HG02588 (cell line): ENCODE data around the gene ZBED4.

ENCODE experiments used
- ATAC-seq: cut with Tn5 transposase; IDR thresholded peaks from one replicate; pipeline ENCODE4 v1.9.1; 2021; ENCODE audit warnings: mild to moderate bottlenecking, moderate library complexity; ENCODE audit not compliant: unreplicated experiment

ZBED4 gene

DNA sequence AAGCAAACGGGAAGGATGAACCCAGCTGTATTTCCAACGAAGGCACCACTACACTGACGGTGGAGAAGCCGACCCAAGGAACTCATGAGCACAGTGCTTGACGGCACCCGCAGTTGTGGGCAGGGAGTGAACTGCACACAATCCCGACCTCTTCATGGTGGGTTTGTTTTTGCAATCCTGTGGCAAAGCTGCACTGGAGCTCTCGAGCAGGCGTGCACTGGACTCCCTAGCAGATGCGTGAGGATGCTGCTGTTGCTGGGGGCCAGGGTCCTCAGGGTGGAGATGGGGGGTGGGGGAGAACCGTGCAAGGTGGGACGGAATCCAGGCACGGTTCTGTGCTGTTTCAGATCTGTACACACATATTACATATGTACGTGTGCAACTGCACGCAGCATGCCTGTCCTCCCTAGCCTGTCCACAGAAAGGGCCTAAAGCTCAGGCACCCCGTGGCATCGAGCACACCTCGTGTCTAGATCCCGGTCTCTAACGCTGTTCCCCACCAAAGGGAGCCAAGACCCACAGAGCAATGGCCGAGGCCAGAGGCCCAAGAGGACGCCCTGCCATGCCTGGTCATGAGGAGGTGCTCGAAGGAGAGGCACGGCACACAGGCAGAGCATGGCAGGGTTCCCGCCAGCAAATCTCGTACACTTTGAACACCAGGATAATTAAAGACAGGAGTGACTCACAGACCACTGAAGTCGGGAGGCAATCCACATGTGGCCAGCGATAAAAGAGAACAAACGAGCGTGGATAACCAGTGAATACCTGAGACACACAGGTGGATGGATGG lies 47.0 kb downstream of the ZBED4 start:
- ATAC-seq: no peak

DNA sequence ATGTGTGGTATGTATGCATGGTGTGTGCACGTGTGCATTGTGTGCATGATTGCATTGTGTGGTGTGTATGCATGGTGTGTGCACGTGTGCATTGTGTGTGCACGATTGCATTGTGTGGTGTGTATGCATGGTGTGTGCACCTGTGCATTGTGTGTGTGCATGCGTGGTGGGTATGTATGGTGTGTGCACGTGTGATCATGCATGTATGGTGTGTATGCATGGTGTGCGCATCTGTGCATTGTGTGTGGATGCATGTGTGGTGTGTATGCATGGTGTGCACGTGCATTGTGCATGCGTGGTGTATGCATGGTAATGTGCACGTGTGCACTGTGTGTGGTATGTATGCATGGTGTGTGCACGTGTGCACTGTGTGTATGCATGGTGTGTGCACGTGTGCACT lies 47.8 kb downstream of the ZBED4 start:
- no peak for ATAC-seq

DNA sequence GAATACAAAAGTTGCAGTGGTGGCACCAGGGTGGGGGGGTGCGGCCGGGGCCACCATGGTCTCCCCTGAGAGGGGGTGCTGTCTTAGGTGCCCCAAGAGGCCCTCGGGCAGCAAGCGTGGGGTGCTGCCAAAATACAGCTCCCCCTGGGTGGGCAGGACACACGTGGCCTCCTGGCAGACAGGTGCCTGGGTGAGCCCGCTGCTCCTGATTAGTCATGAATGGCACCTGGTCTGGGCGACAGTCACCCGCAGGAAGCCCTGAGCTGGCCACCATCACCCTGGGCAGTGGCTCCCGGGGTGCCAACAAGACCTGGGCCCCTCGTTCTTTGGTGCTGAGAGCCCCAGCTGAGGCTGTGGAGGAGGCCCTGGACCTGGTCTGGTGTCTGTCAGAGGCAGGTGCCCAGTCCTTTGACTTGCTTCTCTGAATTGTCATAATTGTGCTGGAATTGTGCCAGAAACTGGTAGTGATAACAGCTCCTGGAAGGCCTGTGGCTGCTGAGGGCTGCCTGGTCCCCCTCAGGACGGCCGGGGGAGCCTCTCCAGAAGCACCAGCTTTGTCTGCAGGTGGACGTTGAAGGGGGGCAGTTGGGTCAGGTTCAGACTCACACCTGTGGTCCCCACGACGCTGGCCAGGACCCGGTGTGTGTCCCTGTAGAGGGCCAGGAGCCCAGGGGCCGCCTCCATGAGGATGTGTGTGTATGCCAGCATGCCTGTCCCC lies 49.8 kb downstream of the ZBED4 start:
- no peak for ATAC-seq

DNA sequence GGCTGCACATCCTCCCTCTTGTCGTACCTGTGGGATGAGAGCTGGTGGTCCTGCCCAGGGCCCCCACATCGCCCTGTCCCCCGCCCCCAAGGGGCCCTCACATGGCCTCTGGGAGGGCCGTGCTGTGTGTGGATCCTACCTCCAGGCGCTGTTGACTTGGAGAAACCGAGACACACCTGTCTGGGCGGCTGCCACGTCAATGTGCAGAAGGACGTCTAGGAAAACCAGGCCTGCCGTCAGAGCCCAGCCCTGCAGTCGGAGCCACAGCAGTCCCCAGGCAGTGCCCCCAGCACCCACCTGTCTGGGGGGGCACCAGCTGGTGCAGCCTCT lies 50.4 kb downstream of the ZBED4 start:
- no peak for ATAC-seq

DNA sequence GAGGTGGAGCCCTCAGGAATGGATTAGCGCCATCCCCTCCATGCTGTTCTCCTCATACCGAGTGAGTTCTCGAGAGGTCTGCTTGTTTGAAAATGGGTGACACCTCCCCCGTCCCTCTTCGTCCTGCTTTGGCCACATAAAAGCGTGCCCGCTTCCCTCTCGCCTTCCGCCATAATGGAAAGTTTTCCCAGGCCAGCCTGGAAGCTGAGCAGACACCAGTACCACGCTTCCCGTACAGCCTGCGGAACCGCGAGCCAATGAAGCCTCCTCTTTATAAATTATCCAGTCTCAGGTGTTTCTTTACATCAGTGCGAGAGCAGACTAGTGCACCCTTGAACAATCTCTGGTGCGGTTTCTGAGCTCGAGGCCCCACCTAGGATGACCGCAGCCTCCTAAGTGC lies 51.8 kb downstream of the ZBED4 start:
- no peak for ATAC-seq

DNA sequence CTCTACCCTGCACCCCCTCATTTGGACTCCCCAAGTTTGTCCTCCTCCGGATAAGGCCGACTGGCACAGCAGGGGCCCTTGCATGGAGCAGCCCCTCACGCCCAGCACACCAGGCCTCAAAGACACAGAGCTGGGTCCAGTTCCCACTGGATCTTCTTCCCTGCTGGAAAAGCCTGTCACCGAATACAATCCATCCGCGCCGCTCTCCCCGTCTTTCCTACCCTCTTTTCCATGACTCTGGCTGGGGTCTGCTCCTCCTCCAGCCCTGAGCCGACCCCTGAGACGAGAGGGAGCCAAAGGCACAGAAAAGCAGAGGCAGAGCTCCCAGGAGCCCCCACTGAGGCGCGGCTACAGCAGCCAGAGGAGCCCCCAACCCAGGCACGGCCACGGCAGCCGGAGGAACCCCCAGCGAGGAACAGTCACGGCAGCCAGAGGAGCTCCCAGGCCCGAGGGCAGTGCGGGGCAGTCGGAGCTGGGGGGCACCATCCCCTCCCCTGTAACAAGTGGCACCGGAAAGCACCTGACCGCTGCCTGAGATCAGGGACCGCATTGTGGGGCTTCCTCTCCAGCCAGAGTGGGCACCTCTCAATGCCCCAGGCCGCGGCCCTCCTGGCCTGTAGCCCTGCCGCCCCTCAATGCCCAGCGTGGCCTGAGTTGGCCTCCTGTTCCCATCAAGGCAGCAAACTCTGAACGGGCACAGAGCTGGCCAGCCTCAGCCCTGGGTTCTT lies 52.6 kb downstream of the ZBED4 start:
- no peak for ATAC-seq

DNA sequence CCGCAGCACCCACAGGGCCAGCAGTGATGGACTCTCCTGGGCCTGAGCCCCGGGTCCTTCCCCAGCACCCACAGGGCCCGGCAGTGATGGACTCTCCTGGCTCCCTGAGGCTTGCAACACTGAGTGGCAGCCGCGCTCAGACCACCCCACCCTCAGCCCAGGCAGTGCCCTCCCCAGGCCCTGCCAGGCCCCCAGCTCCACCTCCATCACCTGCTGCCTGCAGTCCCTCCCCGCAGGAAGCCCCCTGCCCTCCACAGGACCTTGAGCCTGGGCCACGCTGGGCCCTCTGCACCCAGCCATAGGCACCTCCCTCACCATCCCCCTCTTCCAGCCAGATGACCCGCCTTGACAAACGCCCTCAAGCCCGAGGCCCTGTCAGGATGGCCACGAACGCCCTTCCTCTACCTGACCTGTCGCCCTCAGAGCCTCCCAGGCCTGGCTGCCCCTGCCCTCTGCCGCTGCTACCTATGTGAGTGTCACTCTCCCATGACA lies 53.2 kb downstream of the ZBED4 start:
- ATAC-seq: no peak

DNA sequence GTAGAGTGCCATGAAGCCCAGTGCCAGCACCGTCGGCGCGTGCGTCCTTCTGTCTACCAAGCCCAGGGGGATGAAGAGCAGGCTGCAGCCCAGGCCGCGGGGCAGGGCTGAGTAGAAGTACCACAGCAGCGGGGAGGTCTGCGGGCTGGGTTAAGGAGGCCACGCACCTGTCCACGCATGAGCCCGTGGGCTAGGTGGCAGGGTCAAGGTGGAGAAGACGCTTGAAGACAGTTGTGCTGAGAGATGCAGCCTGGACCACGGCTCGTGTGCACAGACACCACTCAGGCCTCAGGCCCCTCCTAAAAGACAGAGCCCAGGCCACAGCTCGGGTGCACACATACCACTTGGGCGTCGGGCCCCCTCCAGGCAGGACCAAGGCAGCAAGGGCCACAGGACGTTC lies 54.2 kb downstream of the ZBED4 start:
- no peak for ATAC-seq

DNA sequence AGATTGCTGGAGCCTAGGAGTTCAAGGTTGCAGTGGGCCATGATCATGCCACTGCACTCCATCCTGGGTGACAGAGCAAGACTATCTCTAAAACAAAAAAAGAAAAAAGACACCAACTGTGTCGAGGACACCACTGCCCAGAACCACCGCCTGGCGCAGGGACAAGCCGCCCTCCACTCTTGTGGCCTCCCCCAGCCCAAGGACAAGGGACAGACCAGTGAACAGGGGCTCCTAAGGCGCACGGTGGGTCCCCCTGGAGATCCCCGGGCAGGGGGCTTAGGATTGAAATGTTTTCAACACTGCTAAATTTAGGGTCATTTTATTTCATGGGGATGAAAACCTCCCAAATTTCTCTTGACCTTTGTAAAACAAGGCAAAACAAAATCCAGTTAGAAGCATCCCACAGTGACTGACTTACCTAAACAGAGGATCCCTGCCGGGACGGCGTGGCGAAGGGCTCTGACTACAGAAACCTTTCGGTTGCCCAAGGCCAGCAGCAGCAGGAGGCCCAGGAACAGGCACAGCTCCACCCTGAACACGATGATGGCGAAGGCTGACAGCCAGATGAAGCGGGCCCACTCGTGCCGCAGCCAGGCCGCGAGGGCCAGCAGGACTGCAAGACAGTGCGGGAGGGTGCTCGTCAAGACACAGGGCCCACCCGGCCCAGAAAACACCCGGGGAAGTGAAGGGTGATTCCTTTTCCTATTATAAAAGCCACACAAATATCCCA lies 56.0 kb downstream of the ZBED4 start:
- ATAC-seq: no peak

DNA sequence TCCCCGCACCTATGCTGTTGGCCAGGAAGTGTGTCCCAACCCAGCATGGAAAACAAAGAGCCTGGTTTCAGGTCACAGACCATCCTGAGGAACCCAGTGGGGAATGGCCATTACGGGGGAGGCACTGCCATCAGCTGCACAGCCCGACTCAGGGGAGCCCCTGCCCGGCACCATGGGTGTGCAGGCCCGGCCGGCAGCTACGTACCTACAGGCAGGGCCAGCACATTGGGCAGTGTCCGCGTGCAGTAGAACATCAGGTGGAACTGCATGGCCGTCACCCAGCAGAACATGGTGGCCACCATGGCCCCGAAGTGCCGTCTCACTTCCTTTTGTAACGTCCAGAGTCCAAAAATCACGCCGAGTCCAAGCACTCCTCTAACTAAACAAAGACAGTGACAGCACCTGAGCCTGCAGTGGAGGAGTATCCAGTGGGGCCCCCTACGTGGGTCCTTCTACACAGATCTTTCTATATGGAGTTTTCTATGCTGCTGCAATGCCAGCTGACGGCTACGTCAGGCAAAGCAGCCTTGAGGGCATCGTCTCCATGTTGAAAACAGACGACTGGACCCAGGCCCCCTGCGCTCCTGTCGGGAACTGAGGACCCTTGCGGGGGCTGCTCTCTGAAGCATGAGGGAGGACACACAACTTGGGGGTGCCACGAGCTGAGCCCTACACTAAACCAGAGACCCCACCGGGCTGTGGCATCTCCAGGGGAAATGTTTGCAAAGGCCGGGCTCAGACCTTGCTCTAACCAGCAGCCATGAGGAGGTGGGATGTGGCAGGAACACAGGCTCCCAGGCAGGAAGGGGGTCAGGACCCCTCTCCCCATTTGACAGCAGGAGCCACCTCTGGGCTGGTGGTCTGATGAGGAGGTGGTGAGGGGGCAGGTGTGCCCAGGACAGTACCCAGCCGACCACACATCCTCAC lies 56.8 kb downstream of the ZBED4 start:
- no peak for ATAC-seq

DNA sequence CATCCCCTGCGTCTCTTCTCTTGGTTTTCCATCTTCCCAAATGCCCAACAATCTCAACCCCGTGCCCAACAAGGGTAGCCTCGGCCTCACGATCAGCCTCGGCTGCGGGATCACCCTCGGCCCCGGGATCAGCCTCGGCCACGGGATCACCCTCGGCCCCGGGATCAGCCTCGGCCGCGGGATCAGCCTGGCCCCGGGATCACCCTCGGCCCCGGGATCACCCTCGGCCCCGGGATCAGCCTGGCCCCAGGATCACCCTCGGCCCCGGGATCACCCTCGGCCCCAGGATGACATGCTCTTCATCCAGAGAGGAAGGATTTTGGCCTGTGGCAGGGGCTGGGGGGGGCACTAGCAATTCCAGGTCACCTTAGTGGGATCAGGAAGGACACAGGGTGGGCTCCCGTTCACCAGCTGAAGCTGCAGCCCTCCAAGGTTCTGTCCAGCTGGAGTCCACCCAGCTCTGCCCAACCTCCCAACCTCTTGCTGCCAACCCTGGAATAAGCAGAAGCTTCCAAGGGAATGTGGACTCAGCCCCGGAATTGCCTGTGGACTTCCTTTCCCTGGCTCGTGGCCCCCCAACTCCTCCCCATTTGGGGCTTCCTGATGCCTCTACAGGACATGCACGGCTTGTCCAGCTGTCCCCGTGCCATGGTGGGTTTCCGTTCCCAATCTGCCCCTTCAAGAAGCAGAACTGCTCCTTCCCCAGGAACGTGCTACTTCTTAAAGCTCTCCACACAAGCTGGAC lies 58.4 kb downstream of the ZBED4 start:
- no peak for ATAC-seq

DNA sequence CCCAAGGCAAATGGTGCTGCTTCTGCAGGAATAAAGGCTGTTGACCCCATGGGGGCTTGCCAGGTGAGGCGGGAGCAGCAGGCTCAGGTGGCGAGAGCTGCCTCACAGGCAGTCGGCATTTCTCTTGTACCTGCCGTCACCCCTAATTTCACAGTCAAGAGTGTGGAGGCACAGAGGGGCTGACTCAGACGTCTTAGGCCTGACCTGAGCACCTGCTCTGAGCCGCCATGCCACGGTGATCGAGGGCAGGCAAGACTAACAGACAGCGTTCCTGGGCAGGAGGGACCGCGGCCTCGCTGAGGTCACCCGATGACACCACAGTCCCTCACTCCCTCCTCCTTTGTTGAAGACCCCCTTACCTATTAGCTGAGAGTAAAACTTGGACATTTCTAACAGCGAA lies 59.4 kb downstream of the ZBED4 start:
- no peak for ATAC-seq

DNA sequence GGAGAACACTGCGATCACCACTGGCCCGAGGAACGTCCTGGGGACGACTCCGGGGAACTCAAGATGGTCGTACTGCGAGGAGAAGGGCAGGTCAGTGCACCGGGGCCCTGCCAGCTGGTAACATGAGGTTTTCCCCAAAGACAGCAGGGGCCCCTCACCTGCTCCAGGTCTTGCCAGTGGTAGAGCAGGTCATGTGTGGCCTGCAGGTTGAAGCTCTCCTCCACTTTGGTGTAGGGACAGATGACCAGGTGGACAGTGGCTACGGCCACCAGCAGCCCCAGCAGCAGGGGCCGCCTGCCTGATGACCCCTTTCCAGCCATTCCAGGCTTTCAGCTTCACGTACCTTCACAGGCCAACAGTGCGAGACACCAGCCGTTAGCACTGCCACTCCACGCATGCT lies 59.8 kb downstream of the ZBED4 start:
- no peak for ATAC-seq

DNA sequence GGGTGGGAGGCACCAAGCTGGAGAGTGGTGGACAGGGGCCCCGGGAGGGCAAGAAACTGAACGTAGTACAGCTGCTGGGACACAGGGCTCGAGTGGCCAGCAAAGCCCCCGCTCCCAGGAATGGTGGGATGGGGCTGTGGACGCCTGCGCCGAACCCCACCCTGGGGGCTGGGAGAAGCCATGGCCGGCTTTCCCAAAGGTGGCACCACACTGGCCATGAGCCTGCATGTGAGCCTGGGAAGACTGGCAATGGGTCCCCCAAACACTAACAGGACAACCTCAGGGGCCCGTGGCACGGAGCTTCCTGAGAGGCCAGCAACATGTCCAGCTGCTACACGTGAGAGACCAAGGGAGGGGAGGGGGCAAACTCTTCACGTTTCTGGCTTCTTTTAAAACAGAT lies 60.6 kb downstream of the ZBED4 start:
- no peak for ATAC-seq

DNA sequence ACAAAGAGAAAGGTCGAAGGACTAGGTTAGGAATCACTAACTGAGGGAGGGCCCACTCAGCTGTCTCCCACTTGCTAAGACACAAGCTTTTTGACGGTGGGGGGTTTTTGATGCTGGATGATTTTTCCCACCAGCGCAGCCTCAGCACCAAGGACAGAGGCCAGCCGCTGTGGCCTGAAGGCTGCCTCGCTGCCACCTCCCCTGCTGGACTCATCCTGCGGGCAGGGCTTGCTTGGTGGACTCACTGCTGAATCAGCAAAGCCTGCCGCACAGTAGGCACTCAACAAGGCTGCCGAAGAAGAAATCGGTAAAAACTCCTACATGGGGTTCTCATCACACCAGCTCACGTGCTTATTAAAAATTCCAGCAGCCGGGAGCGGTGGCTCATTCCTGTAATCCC lies 62.0 kb downstream of the ZBED4 start:
- ATAC-seq: no peak

DNA sequence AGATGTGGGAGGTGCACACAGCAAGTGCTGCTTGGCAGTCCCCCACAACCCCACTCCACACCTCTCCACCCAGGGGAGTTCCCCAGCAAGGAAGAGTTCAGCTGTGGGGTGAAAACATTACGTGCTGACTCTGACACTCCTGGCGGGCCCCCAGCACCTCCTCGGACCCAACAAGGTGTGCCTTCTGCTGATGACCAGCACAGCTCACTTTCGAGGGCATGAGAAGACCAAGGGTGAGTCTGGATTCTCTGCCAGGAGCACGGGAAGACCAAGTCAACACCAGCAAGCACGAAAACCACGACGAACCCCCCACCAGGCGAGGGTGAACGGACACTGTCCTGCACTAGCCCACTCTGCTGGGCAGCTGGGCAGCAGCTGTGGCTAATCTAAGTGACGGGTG lies 63.2 kb downstream of the ZBED4 start:
- no peak for ATAC-seq

DNA sequence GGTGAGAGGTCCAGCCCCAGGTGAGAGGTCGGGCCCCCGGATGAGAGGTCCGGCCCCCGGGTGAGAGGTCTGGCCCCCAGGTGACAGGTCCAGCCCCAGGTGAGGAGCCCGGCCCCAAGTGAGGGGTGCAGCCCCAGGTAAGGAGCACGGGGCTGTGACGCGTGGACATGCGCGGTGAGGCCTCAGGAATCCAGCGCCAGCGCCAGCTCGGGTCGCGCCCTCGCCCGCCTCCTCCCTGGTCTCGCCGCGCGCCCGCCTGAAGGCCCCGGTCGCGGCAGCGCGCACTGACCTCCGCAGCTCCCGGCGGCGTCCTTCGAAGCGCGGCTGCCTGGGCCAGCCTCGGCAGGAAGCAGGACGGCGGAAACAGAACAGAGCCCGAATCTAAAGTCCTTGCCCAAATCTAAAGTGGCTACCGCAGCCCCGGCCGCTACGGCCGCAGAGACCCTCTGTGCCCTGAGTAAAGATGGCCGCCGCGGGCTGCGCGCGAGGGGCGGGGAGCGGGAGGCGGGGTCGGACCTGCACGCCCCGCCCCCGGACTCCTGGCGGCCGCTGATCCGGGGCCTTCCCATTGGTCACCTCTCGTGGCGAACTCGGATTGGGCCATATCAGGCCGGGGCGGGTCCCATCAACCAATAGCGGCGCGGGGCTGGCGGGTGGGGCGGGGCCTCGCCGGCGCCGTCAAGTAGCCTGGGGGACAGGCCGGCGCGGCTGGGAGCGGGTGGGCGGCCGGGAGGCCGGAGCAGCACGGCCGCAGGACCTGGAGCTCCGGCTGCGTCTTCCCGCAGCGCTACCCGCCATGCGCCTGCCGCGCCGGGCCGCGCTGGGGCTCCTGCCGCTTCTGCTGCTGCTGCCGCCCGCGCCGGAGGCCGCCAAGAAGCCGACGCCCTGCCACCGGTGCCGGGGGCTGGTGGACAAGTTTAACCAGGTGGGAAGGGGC lies 64.6 kb downstream of the ZBED4 start, which contains the start of the genes ALG12 and CRELD2:
TSS of gene ALG12 (minus strand) at position 465 of the 937 bp plus-strand sequence. CDS start 4,673 bp downstream, outside the sequence.
TSS of gene CRELD2 (plus strand) at position 661 of the 937 bp plus-strand sequence. CDS start at position 797, 136 bp downstream.
- peak; percentile 86 for ATAC-seq
